Thyroid gland (tissue), 4 donors: Measurements from ENCODE around the gene ANO2.

ENCODE experiments used
- POLR2A ChIP-seq, 2 donors: fragments of 450-650 bp; IDR thresholded peaks; one replicate each; pipeline ENCODE4 v1.6.1; 2017; ENCODE audit warnings: antibody characterized with exemption in 2 of 2, mild to moderate bottlenecking in 2 of 2, moderate library complexity in 1 of 2
- TF ChIP-seq, protein P1 (sequence below), 6 experiments: fragments of 200-600 bp in 3 of 6; fragments of 450-650 bp in 3 of 6; sonication (generic) in 3 of 6; IDR thresholded peaks; one replicate each; pipeline ENCODE4 v1.5.1; 2016 to 2019; ENCODE audit warnings: antibody characterized with exemption in 6 of 6, mild to moderate bottlenecking in 2 of 6, inconsistent platforms in 1 of 6, moderate library complexity in 1 of 6

DNA sequence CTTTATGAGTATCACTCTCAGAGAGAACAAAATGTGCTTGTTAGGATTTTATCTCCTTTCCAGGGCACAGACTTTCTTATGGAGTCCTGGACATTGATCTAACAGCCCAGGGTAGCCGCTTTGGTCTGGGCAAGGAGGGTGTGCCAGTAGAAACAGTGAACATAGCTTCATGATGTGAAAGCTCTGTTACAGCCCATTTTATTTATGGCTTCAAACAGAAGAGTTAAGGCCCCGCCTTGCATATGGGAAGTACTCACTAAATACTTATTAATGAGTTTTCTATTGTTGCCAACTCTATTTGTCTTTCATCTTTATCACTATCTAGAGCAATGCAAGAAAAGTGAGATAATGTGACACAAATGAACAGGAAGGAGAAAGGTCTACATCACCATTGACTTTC is 312.6 kb downstream of the ANO2 start:
- TF ChIP-seq, protein P1, sequence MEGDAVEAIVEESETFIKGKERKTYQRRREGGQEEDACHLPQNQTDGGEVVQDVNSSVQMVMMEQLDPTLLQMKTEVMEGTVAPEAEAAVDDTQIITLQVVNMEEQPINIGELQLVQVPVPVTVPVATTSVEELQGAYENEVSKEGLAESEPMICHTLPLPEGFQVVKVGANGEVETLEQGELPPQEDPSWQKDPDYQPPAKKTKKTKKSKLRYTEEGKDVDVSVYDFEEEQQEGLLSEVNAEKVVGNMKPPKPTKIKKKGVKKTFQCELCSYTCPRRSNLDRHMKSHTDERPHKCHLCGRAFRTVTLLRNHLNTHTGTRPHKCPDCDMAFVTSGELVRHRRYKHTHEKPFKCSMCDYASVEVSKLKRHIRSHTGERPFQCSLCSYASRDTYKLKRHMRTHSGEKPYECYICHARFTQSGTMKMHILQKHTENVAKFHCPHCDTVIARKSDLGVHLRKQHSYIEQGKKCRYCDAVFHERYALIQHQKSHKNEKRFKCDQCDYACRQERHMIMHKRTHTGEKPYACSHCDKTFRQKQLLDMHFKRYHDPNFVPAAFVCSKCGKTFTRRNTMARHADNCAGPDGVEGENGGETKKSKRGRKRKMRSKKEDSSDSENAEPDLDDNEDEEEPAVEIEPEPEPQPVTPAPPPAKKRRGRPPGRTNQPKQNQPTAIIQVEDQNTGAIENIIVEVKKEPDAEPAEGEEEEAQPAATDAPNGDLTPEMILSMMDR (IDR thresholded peaks at IDR 0.05), result no peak
- no peak for TF ChIP-seq POLR2A (IDR thresholded peaks at IDR 0.05)
